Gastrocnemius medialis (tissue), 4 donors: ENCODE data around the gene MAST4.

Experiments
- CTCF ChIP-seq, 5 experiments: fragments of 450-650 bp in 3 of 5; fragments of 200-600 bp in 2 of 5; sonication (generic) in 2 of 5; IDR thresholded peaks in 4 of 5; conservative IDR thresholded peaks in 1 of 5; 1 replicate in 4 of 5; 2 replicates in 1 of 5; pipeline ENCODE4 v1.5.1; 2016 to 2019; ENCODE audit warnings: antibody characterized with exemption in 5 of 5, mild to moderate bottlenecking in 3 of 5, moderate library complexity in 3 of 5
- POLR2A ChIP-seq, 2 donors: fragments of 450-650 bp; IDR thresholded peaks; one replicate each; pipeline ENCODE4 v1.6.1; 2017; ENCODE audit warnings: antibody characterized with exemption in 2 of 2, mild to moderate bottlenecking in 2 of 2, moderate library complexity in 2 of 2

- TF ChIP-seq CTCF (IDR thresholded peaks at IDR 0.05 in 4 of 5, conservative IDR thresholded peaks at IDR 0.05 in 1 of 5) (no peak), POLR2A (IDR thresholded peaks at IDR 0.05) (no peak)
These were observed 141.9 kb downstream of the MAST4 start for GRCh38 chr5:66738136-66738535.
